OCI-M2 (cell line): ENCODE measurements around the gene GM2A.
"Not testable (repeated sequence)": the region's sequence is repeated elsewhere in the genome, so short reads cannot be mapped to it uniquely, and the experiment has no call there.

Experiments used
- DNase-seq: peaks from one replicate; lab custom pipeline; 2025; ENCODE audit not compliant: unreplicated experiment; lab: John Stamatoyannopoulos, UW

GM2A gene

GRCh38 chr5:151251001-151251551, 1.9 kb upstream of the GM2A start:
- DNase-seq: peak; percentile 15

- DNase-seq: no peak
These were observed 1.4 kb upstream of the GM2A start for GRCh38 chr5:151251621-151252020.

- no peak for DNase-seq
These were observed 593 bp downstream of the GM2A start for GRCh38 chr5:151253605-151253950.

GRCh38 chr5:151254556-151254955, 1.6 kb downstream of the GM2A start:
- DNase-seq: no peak

GRCh38 chr5:151254990-151255389, 2.0 kb downstream of the GM2A start:
- DNase-seq: not testable (repeated sequence)

- no peak for DNase-seq
These were observed 2.8 kb downstream of the GM2A start for GRCh38 chr5:151255621-151256286.

GRCh38 chr5:151257731-151258181, 4.8 kb downstream of the GM2A start:
- no peak for DNase-seq

GRCh38 chr5:151258201-151258611, 5.2 kb downstream of the GM2A start:
- DNase-seq: no peak

- DNase-seq: no peak
These were observed 5.8 kb downstream of the GM2A start for GRCh38 chr5:151258816-151259215.

- no peak for DNase-seq
These were observed 6.9 kb downstream of the GM2A start for GRCh38 chr5:151259931-151260330.

GRCh38 chr5:151262532-151262931, 9.5 kb downstream of the GM2A start:
- no peak for DNase-seq

- DNase-seq: no peak
These were observed 11.1 kb downstream of the GM2A start for GRCh38 chr5:151264113-151264512.

GRCh38 chr5:151267491-151268260, 14.7 kb downstream of the GM2A start:
- no peak for DNase-seq

- no peak for DNase-seq
These were observed 17.6 kb downstream of the GM2A start for GRCh38 chr5:151270599-151270998.

- DNase-seq: no peak
These were observed 18.4 kb downstream of the GM2A start for GRCh38 chr5:151271336-151271735.

- DNase-seq: no peak
These were observed 21.7 kb downstream of the GM2A start for GRCh38 chr5:151274666-151275065.

- DNase-seq: no peak
These were observed 22.8 kb downstream of the GM2A start for GRCh38 chr5:151275803-151276202.

- DNase-seq: no peak
These were observed 25.9 kb downstream of the GM2A start for GRCh38 chr5:151278845-151279244.

GRCh38 chr5:151280443-151280842, 27.5 kb downstream of the GM2A start:
- DNase-seq: no peak

- DNase-seq: no peak
These were observed 28.1 kb downstream of the GM2A start for GRCh38 chr5:151281001-151281639.

GRCh38 chr5:151283120-151283825, 30.3 kb downstream of the GM2A start:
- DNase-seq: no peak
